GM23338 (cell line): ENCODE data around the gene ENPEP. TPM values are rescaled to one million over a fixed set of nuclear protein-coding genes. Genes with fewer than 3 reads are reported as not detected.
A peak's percentile ranks its signal among the peaks of the same experiment; 100 is the strongest.

ENCODE experiments used
- ATAC-seq: fragments of 200-7000 bp; cut with Tn5 transposase; 3 replicates; pipeline ENCODE4 v1.9.1; 2020
- DNase-seq: peaks from one replicate; pipeline ENCODE4 v3.0.0-alpha.2; 2015; ENCODE audit warnings: low spot score
- H2AFZ ChIP-seq: fragments of 200-600 bp; sonication (generic); 2 replicates; pipeline ENCODE4 v1.8.0; 2016; ENCODE audit warnings: antibody characterized with exemption, mild to moderate bottlenecking, moderate library complexity
- H3F3A ChIP-seq: fragments of 200-600 bp; sonication (generic); replicated peaks from 2 replicates; pipeline ENCODE4 v1.8.0; 2017; ENCODE audit warnings: antibody characterized with exemption, mixed run types, low read depth
- H3K27ac ChIP-seq: fragments of 200-600 bp; sonication (generic); 2 replicates; pipeline ENCODE4 v1.6.1; 2016; ENCODE audit warnings: low read depth
- H3K27me3 ChIP-seq: fragments of 200-600 bp; sonication (generic); 2 replicates; pipeline ENCODE4 v1.8.0; 2016; ENCODE audit warnings: mild to moderate bottlenecking, mixed run types, moderate library complexity; ENCODE audit not compliant: insufficient read depth
- H3K36me3 ChIP-seq: fragments of 200-600 bp; sonication (generic); 2 replicates; pipeline ENCODE4 v1.8.0; 2016; ENCODE audit warnings: mild to moderate bottlenecking; ENCODE audit not compliant: insufficient read depth
- H3K4me1 ChIP-seq: fragments of 200-600 bp; sonication (generic); 2 replicates; pipeline ENCODE4 v1.8.0; 2016; ENCODE audit warnings: mild to moderate bottlenecking, moderate library complexity; ENCODE audit not compliant: insufficient read depth
- H3K4me2 ChIP-seq: fragments of 200-600 bp; sonication (generic); 2 replicates; pipeline ENCODE4 v1.7.1; 2017; ENCODE audit warnings: mixed run types
- H3K4me3 ChIP-seq: fragments of 200-600 bp; sonication (generic); 2 replicates; pipeline ENCODE4 v1.6.1; 2016; ENCODE audit warnings: mixed run types
- H3K79me2 ChIP-seq: fragments of 200-600 bp; sonication (generic); replicated peaks from 2 replicates; pipeline ENCODE4 v1.8.0; 2017; ENCODE audit warnings: mild to moderate bottlenecking; ENCODE audit not compliant: insufficient read depth
- H3K9me2 ChIP-seq: fragments of 200-600 bp; sonication (generic); 2 replicates; pipeline ENCODE4 v1.8.0; 2017; ENCODE audit not compliant: insufficient read depth
- H4K20me1 ChIP-seq: fragments of 200-600 bp; sonication (generic); replicated peaks from 2 replicates; pipeline ENCODE4 v1.8.0; 2017; ENCODE audit warnings: mild to moderate bottlenecking; ENCODE audit not compliant: insufficient read depth
- H3K27ac Mint-ChIP-seq: 2 replicates; pipeline ENCODE4 v1.8.0; 2020; ENCODE audit warnings: inconsistent platforms, mild to moderate bottlenecking, moderate library complexity, mixed read lengths
- H3K27me3 Mint-ChIP-seq: 3 replicates; pipeline ENCODE4 v1.8.0; 2022; ENCODE audit warnings: low read depth, mild to moderate bottlenecking, moderate library complexity, mixed read lengths, inconsistent platforms; ENCODE audit not compliant: insufficient read depth, poor library complexity
- H3K36me3 Mint-ChIP-seq: 3 replicates; pipeline ENCODE4 v1.8.0; 2021; ENCODE audit warnings: low read depth, mild to moderate bottlenecking, inconsistent platforms, moderate library complexity, mixed read lengths
- H3K4me1 Mint-ChIP-seq: 3 replicates; pipeline ENCODE4 v1.8.0; 2020; ENCODE audit warnings: mild to moderate bottlenecking, inconsistent platforms, mixed read lengths
- H3K4me3 Mint-ChIP-seq: 3 replicates; pipeline ENCODE4 v1.8.0; 2021; ENCODE audit warnings: moderate library complexity, mild to moderate bottlenecking, inconsistent platforms, mixed read lengths
- H3K9me3 Mint-ChIP-seq: 3 replicates; pipeline ENCODE4 v1.8.0; 2020; ENCODE audit warnings: moderate library complexity, mild to moderate bottlenecking, inconsistent platforms, mixed read lengths
- CTCF ChIP-seq, 2 experiments: fragments of 200-600 bp in 1 of 2; sonication (generic) in 1 of 2; conservative IDR thresholded peaks; 2 replicates each; pipeline versions ENCODE4 v1.5.1 to v1.6.1; 2016 to 2017; ENCODE audit warnings: antibody characterized with exemption in 2 of 2, low read depth in 2 of 2, mild to moderate bottlenecking in 2 of 2, moderate library complexity in 1 of 2
- EZH2 ChIP-seq: fragments of 200-600 bp; sonication (generic); IDR thresholded peaks from one replicate; pipeline ENCODE4 v1.8.0; 2017; ENCODE audit warnings: antibody characterized with exemption, mild to moderate bottlenecking, low read depth; ENCODE audit not compliant: unreplicated experiment
- EZH2phosphoT487 ChIP-seq: fragments of 200-600 bp; sonication (generic); IDR thresholded peaks from one replicate; pipeline ENCODE4 v1.8.1; 2018; ENCODE audit warnings: antibody characterized with exemption; ENCODE audit not compliant: unreplicated experiment
- NANOG ChIP-seq: IDR thresholded peaks from 2 replicates; pipeline ENCODE4 v1.6.1; 2016; ENCODE audit warnings: antibody characterized with exemption, borderline replicate concordance
- POLR2AphosphoS5 ChIP-seq: IDR thresholded peaks from 2 replicates; pipeline ENCODE4 v1.6.1; 2016; ENCODE audit warnings: antibody characterized with exemption, low read depth
- REST ChIP-seq: IDR thresholded peaks from one replicate; pipeline ENCODE4 v1.6.1; 2018; ENCODE audit warnings: antibody characterized with exemption; ENCODE audit not compliant: unreplicated experiment
- STAT1 ChIP-seq: IDR thresholded peaks from one replicate; pipeline ENCODE4 v1.6.1; 2016; ENCODE audit warnings: antibody characterized with exemption; ENCODE audit not compliant: unreplicated experiment
- ZNF462 ChIP-seq: fragments of 250-450 bp; sonication (Bioruptor Pico); IDR thresholded peaks from 2 replicates; pipeline ENCODE4 v1.5.0; 2020; ENCODE audit warnings: mild to moderate bottlenecking, moderate library complexity
- polyA plus RNA-seq: library from polyadenylated mRNA; unstranded; fragments of >200 nt; fragmentation: Nextera tagmentation; extraction: Ambion mirVana; gene quantifications from 2 replicates; pipeline ENCODE4 v1.2.1, GENCODE V29; 2016
- total RNA-seq: library from RNA; depleted of rRNA; stranded (reverse); fragments of >200 nt; shearing (Covaris generic); gene quantifications from 2 replicates; pipeline ENCODE4 v1.2.3, GENCODE V29; 2014

The ENPEP gene
- total and polyA plus RNA-seq, 2 experiments from 2014 or later, result 0.79 to 1.5 TPM

GRCh38 chr4:110498420-110498819 lies 22.5 kb downstream of the ENPEP start:
- H3K9me2 ChIP-seq, result no peaks in the 10 kb centered on the region
- Mint-ChIP-seq H3K36me3 (peaks cover 4% of the 10 kb centered on the region; the same call in 2 of the 3 replicates), H3K27me3 (peaks cover 2% of the 10 kb centered on the region), H3K9me3 (peaks cover 5% of the 10 kb centered on the region; the same call in 1 of the 3 replicates), H3K4me1 (peaks cover 3% of the 10 kb centered on the region; the same call in 2 of the 3 replicates), H3K4me3 (no peak overlapping the region), H3K27ac (no peak overlapping the region)
- ATAC-seq (peak; percentile 55; the same call in 2 of the 3 replicates), DNase-seq (peak; percentile 30)
- no peak for TF ChIP-seq NANOG
- no peak for TF ChIP-seq REST
- TF ChIP-seq EZH2phosphoT487, result no peak
- no peak for TF ChIP-seq EZH2
- TF ChIP-seq CTCF (conservative IDR thresholded peaks at IDR 0.05; ENCODE audit: low read depth in 2 of 2), result no peak
- no peak for TF ChIP-seq STAT1
- TF ChIP-seq ZNF462, result no peak
- TF ChIP-seq POLR2AphosphoS5, result no peak
- no peaks in the 10 kb centered on the region for H3K36me3 ChIP-seq
- H3K4me2 ChIP-seq, result no peak overlapping the region
- H3K4me3 ChIP-seq, result no peak overlapping the region
- no peaks in the 10 kb centered on the region for H3F3A ChIP-seq
- H3K79me2 ChIP-seq, result no peaks in the 10 kb centered on the region
- H4K20me1 ChIP-seq, result no peaks in the 10 kb centered on the region
- no peak overlapping the region for H3K27ac ChIP-seq
- no peaks in the 10 kb centered on the region for H3K4me1 ChIP-seq
- H3K27me3 ChIP-seq, result no peaks in the 10 kb centered on the region
- H2AFZ ChIP-seq, result no peak overlapping the region
